BE2C (cell line): Measurements from ENCODE around the gene ZFAND6.
"Not testable (repeated sequence)": the region's sequence is repeated elsewhere in the genome, so short reads cannot be mapped to it uniquely, and the experiment has no call there.

Experiments
- DNase-seq: peaks from one replicate; pipeline ENCODE4 v3.0.0-alpha.2; 2020
- H3K27me3 ChIP-seq: fragments of 250-450 bp; sonication (Bioruptor Pico); 2 replicates; pipeline ENCODE4 v1.5.1; 2020; ENCODE audit warnings: mild to moderate bottlenecking
- H3K36me3 ChIP-seq: fragments of 250-450 bp; sonication (Bioruptor Pico); 2 replicates; pipeline ENCODE4 v1.5.1; 2020; ENCODE audit warnings: mild to moderate bottlenecking
- H3K4me1 ChIP-seq: fragments of 250-450 bp; sonication (Bioruptor Pico); 2 replicates; pipeline ENCODE4 v1.5.1; 2020
- H3K4me3 ChIP-seq: 2 replicates; pipeline ENCODE4 v1.5.1; 2011; ENCODE audit warnings: low read depth, low read length
- H3K9me3 ChIP-seq: fragments of 250-450 bp; sonication (Bioruptor Pico); 2 replicates; pipeline ENCODE4 v1.5.1; 2020
- CTCF ChIP-seq: IDR thresholded peaks from 2 replicates; pipeline ENCODE4 v1.5.1; 2012; ENCODE audit warnings: mild to moderate bottlenecking, low read depth, low read length

ZFAND6 gene

DNA sequence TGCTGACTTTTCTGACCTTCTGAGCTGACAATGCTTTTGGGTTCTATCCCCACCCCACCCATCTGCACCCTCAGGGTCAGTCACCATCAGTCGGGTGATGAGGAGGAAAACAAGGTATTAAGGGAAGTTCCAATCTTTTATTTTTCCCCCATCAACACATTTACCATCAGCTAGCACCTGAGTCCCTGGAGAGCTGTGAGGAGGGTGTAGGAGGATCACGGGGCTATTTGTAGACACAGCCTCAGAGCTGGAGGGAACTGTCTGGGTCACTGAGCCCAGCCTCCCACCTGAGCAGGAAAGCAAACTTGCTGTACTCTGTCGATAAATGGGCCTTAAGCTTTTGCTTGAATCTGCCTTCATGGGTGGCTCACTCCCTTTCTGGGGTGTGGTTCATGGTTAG, 24.8 kb upstream of the ZFAND6 start:
- no peaks in the 10 kb centered on the region for H3K27me3 ChIP-seq
- DNase-seq: no peak
- H3K4me1 ChIP-seq: peaks cover 15% of the 10 kb centered on the region
- H3K36me3 ChIP-seq: no peaks in the 10 kb centered on the region
- H3K9me3 ChIP-seq: no peaks in the 10 kb centered on the region
- TF ChIP-seq CTCF: no peak
- no peak overlapping the region for H3K4me3 ChIP-seq

- no peak for DNase-seq
- TF ChIP-seq CTCF: no peak
Measured at GRCh38 chr15:80036071-80036470, 23.4 kb upstream of the ZFAND6 start.

GRCh38 chr15:80041494-80042253, 17.8 kb upstream of the ZFAND6 start:
- Histone ChIP-seq H3K9me3 (no peaks in the 10 kb centered on the region), H3K4me3 (no peak overlapping the region), H3K36me3 (no peaks in the 10 kb centered on the region), H3K4me1 (peaks cover 4% of the 10 kb centered on the region), H3K27me3 (no peaks in the 10 kb centered on the region)
- DNase-seq: no peak
- no peak for TF ChIP-seq CTCF

More at GRCh38 chr15:80036071-80036470, 23.4 kb upstream of the ZFAND6 start:
- H3K4me3 ChIP-seq: no peak overlapping the region
- no peaks in the 10 kb centered on the region for H3K9me3 ChIP-seq
- H3K4me1 ChIP-seq: peaks cover 15% of the 10 kb centered on the region
- H3K27me3 ChIP-seq: no peaks in the 10 kb centered on the region
- no peaks in the 10 kb centered on the region for H3K36me3 ChIP-seq

DNA sequence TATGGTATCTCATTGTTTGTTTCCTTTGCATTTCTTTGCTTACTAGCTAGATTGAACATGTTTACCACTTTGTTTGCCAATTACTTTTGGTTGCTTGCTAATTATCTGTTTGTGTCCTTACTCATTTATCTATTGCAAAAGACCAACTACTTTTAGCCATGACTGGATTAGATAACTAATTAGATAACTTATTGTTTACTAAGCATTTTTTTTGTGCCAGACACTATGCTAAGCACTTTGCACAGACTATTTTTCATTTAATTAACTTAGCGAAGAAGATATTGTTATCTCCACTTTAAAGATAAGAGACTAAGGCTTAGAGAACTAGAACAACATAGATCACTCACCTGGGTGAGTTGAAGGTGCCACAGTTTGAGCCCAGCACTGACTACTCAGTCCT, 16.9 kb upstream of the ZFAND6 start:
- Histone ChIP-seq H3K4me1 (peaks cover 4% of the 10 kb centered on the region), H3K36me3 (no peaks in the 10 kb centered on the region), H3K9me3 (no peaks in the 10 kb centered on the region), H3K27me3 (no peaks in the 10 kb centered on the region), H3K4me3 (no peak overlapping the region)
- DNase-seq: no peak
- TF ChIP-seq CTCF: no peak

DNA sequence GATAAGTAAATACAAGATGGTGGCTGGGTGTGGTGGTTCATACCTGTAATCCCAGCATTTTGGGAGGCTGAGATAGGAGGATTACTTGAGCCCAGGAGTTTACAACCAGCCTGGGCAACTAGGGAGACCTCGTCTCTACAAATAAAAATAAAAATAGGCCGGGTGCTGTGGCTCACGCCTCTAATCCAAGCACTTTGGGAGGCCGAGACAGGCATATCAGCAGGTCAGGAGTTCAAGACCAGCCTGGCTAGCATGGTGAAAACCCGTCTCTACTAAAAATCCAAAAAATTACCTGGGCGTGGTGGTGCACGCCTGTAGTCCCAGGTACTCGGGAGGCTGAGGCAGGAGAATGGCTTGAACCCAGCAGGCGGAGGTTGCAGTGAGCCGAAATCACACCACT, 14.3 kb upstream of the ZFAND6 start:
- not testable (repeated sequence) for H3K4me3 ChIP-seq, H3K36me3 ChIP-seq, H3K9me3 ChIP-seq, DNase-seq, H3K27me3 ChIP-seq, H3K4me1 ChIP-seq

DNA sequence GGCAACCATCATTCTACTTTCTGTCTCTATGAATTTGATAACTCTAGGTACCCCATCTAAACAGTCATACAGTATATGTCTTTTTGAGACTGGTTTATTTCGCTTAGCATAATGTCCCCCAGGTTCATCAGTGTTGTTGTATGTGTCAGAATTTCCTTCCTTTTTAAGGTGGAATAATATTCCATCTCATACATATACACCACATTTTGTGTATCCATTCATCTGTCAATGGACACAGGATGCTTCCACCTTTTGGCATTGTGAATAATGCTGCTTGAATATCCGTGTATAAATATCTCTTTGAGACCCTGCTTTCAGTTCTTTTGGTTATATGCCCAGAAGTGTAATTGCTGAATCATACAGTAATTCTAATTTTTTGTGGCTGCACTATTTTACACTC, 10.4 kb upstream of the ZFAND6 start:
- TF ChIP-seq CTCF: no peak
- no peaks in the 10 kb centered on the region for H3K36me3 ChIP-seq
- no peaks in the 10 kb centered on the region for H3K9me3 ChIP-seq
- no peaks in the 10 kb centered on the region for H3K27me3 ChIP-seq
- no peak overlapping the region for H3K4me3 ChIP-seq
- DNase-seq: no peak
- no peaks in the 10 kb centered on the region for H3K4me1 ChIP-seq
